Sigmoid colon (tissue), 7 donors: ENCODE measurements around the gene GET4. TPM values are rescaled to one million over a fixed set of nuclear protein-coding genes. Genes with fewer than 3 reads are reported as not detected.
A peak's percentile ranks its signal among the peaks of the same experiment; 100 is the strongest.

Experiments used
- DNase-seq: peaks from one replicate; pipeline ENCODE4 v3.0.0-alpha.2; 2019
- H3K27ac ChIP-seq, 4 donors: fragments of 200-600 bp; sonication (generic); one replicate each; pipeline ENCODE4 v1.5.1; 2016 to 2019; ENCODE audit warnings: mild to moderate bottlenecking in 1 of 4
- H3K27me3 ChIP-seq, 3 donors: fragments of 200-600 bp; sonication (generic); one replicate each; pipeline ENCODE4 v1.5.1; 2019; ENCODE audit warnings: mild to moderate bottlenecking in 1 of 3
- H3K36me3 ChIP-seq, 4 donors: fragments of 200-600 bp; sonication (generic); one replicate each; pipeline ENCODE4 v1.5.1; 2016 to 2019
- H3K4me1 ChIP-seq, 4 donors: fragments of 200-600 bp; sonication (generic); one replicate each; pipeline ENCODE4 v1.5.1; 2017 to 2019
- H3K4me3 ChIP-seq, 4 donors: fragments of 200-600 bp; sonication (generic); one replicate each; pipeline ENCODE4 v1.5.1; 2017 to 2019; ENCODE audit warnings: mild to moderate bottlenecking in 2 of 4, moderate library complexity in 1 of 4
- H3K9me3 ChIP-seq, 4 donors: fragments of 200-600 bp in 3 of 4; sonication (generic) in 3 of 4; one replicate each; pipeline versions ENCODE4 v1.5.1 to v1.6.1; 2013 to 2019
- EP300 ChIP-seq, 4 donors: sonication (generic); formaldehyde crosslinking; IDR thresholded peaks; one replicate each; pipeline ENCODE4 v1.6.1; 2017; ENCODE audit warnings: antibody characterized with exemption in 4 of 4
- POLR2A ChIP-seq, 2 donors: fragments of 450-650 bp; IDR thresholded peaks; one replicate each; pipeline ENCODE4 v1.6.1; 2016; ENCODE audit warnings: antibody characterized with exemption in 2 of 2, mild to moderate bottlenecking in 2 of 2, moderate library complexity in 2 of 2
- POLR2AphosphoS5 ChIP-seq, 4 donors: sonication (generic); formaldehyde crosslinking; IDR thresholded peaks; one replicate each; pipeline ENCODE4 v1.6.1; 2017; ENCODE audit warnings: antibody characterized with exemption in 4 of 4
- WGBS, 2 donors: extraction: QIAGEN DNeasy Blood & Tissue Kit; methylation state at CpG; one replicate each; pipeline ENCODE4 v1.1.7; 2013; 5-methylcytosine and 5-hydroxymethylcytosine counted together
- intact Hi-C: fragments of 100-400 bp; cut with DNase I; formaldehyde crosslinking; loops from one replicate; pipeline ENCODE4 v1.15.1; 2023
- polyA plus RNA-seq, 3 donors: library from polyadenylated mRNA; stranded (reverse); fragments of 200-250 nt; gene quantifications; one replicate each; pipeline ENCODE4 v1.2.3, GENCODE V29; 2013
- total RNA-seq, 4 donors: library from RNA; depleted of rRNA; stranded (reverse); fragments of >200 nt; gene quantifications; one replicate each; pipeline ENCODE4 v1.1.0, GENCODE V29; 2016
- TF ChIP-seq, protein P1 (sequence below), 4 experiments: fragments of 450-650 bp in 3 of 4; fragments of 200-600 bp in 1 of 4; IDR thresholded peaks; one replicate each; pipeline ENCODE4 v1.5.1; 2016 to 2019; ENCODE audit warnings: antibody characterized with exemption in 4 of 4, mild to moderate bottlenecking in 3 of 4, moderate library complexity in 2 of 4
- donor health status: healthy with polysubstance abuse.
- donor health status: Bipolar disorder and iron deficiency.
- donor health status: healthy.

The GET4 gene
- total and polyA plus RNA-seq, 7 donors = 20.3 to 51.4 (median 27.0) TPM

DNA sequence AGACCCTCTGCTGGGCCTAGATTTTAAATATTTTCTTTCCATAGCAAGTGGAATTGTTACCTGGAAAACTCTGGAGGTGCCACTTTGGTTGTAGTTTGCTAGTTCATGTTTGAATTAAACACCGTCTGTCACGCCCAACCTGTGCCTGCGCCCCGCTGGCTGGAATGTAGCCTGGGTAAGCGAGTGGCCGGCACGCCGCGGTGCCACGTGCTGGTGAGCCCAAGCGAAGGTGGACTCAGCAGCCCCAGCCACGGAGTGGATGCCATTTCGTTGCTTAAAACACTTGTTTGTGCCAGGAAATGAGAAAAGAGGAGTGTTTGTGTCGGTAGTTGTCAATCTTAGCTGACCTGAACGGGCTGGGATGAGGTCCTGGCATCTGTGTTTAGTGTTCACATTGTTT is 2.7 kb downstream of the GET4 start:
- 90 to 92% methylated on average over 15 of the region's 15 CpGs for WGBS, 2 donors
- Histone ChIP-seq H3K9me3 (no peaks in the 10 kb centered on the region), H3K36me3 (peaks cover 0 to 7% (median 2%) of the 10 kb centered on the region in 4 donors), H3K4me3 (no peak overlapping the region), H3K4me1 (peaks cover 0 to 79% (median 71%) of the 10 kb centered on the region in 4 donors), H3K27me3 (no peaks in the 10 kb centered on the region), H3K27ac (peak overlapping the region in 2 of 4 donors; percentile 89 to 95)
- no peak for DNase-seq
- intact Hi-C loops = loop anchor here (5.0 to 10.0 kb wide), 3 partner anchors 73 to 554 kb away; partner anchors contain the start of genes ADAP1 and PDGFA
- TF ChIP-seq POLR2A (IDR thresholded peaks at IDR 0.05) = no peak
- TF ChIP-seq, protein P1, sequence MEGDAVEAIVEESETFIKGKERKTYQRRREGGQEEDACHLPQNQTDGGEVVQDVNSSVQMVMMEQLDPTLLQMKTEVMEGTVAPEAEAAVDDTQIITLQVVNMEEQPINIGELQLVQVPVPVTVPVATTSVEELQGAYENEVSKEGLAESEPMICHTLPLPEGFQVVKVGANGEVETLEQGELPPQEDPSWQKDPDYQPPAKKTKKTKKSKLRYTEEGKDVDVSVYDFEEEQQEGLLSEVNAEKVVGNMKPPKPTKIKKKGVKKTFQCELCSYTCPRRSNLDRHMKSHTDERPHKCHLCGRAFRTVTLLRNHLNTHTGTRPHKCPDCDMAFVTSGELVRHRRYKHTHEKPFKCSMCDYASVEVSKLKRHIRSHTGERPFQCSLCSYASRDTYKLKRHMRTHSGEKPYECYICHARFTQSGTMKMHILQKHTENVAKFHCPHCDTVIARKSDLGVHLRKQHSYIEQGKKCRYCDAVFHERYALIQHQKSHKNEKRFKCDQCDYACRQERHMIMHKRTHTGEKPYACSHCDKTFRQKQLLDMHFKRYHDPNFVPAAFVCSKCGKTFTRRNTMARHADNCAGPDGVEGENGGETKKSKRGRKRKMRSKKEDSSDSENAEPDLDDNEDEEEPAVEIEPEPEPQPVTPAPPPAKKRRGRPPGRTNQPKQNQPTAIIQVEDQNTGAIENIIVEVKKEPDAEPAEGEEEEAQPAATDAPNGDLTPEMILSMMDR (IDR thresholded peaks at IDR 0.05) = no peak
- no peak for TF ChIP-seq POLR2AphosphoS5 (IDR thresholded peaks at IDR 0.05)
- no peak for TF ChIP-seq EP300 (IDR thresholded peaks at IDR 0.05)

DNA sequence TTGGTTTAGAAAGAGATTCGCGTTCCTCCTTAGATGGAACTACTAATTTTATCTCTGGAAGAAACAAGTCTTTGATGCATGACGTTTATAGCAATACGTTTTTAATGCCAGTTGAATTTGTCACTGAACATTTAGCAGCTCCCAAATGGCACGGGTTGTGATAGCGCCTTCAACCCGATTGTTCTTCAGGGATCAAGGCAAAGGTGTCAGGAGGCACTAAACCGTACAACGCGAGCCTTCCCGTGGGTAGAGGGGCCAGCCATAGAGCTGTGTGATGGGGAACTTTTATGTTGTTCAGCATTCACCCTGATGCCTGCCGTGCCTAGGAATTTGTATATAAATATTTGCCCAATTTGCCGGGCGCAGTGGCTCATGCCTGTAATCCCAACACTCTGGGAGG is 3.4 kb downstream of the GET4 start:
- H3K4me1 ChIP-seq = peaks cover 0 to 78% (median 70%) of the 10 kb centered on the region in 4 donors
- intact Hi-C loops = loop anchor here (5.0 to 10.0 kb wide), 3 partner anchors 73 to 555 kb away; partner anchors contain the start of genes ADAP1 and PDGFA
- no peak overlapping the region for H3K4me3 ChIP-seq
- no peaks in the 10 kb centered on the region for H3K9me3 ChIP-seq
- 85% methylated on average over 14 of the region's 14 CpGs for WGBS, 2 donors
- DNase-seq = no peak
- H3K36me3 ChIP-seq = peaks cover 0 to 7% (median 2%) of the 10 kb centered on the region in 4 donors
- peak in 1 of 4 donors; percentile 9 for TF ChIP-seq POLR2AphosphoS5 (IDR thresholded peaks at IDR 0.05)
- no peak for TF ChIP-seq EP300 (IDR thresholded peaks at IDR 0.05)
- TF ChIP-seq POLR2A (IDR thresholded peaks at IDR 0.05) = no peak
- no peaks in the 10 kb centered on the region for H3K27me3 ChIP-seq
- peak overlapping the region in 3 of 4 donors; percentile 35 to 95 (median 89) for H3K27ac ChIP-seq

DNA sequence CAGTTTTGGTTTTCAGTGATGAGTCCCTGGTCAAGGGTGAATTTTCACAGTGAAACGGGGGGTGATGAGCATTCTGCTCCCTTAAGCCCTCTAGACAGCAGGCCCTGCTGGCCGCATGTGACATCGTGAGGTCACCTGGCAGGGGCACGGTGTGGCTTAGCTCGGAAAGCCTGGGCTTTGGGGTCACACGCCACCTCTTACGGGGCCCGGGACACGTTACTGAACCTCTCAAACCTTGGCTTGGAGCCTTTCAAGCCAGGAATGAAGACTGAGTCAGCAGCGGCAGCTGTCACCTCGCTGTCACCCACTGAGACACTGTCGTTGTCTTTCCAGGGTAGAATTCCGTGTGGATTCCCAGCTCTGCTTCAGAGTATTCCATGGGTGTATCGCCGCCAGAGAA is 4.1 kb downstream of the GET4 start:
- Histone ChIP-seq H3K27ac (peak overlapping the region in 3 of 4 donors; percentile 35 to 95 (median 89)), H3K36me3 (peaks cover 0 to 7% (median 2%) of the 10 kb centered on the region in 4 donors), H3K27me3 (no peaks in the 10 kb centered on the region), H3K4me3 (no peak overlapping the region), H3K4me1 (peaks cover 0 to 72% (median 67%) of the 10 kb centered on the region in 4 donors), H3K9me3 (no peaks in the 10 kb centered on the region)
- WGBS, 2 donors = 90 to 91% methylated on average over 15 of the region's 15 CpGs
- TF ChIP-seq, protein P1 (IDR thresholded peaks at IDR 0.05) = no peak
- TF ChIP-seq EP300 (IDR thresholded peaks at IDR 0.05) = no peak
- TF ChIP-seq POLR2A (IDR thresholded peaks at IDR 0.05) = no peak
- intact Hi-C loops = no loop called here
- no peak for DNase-seq

DNA sequence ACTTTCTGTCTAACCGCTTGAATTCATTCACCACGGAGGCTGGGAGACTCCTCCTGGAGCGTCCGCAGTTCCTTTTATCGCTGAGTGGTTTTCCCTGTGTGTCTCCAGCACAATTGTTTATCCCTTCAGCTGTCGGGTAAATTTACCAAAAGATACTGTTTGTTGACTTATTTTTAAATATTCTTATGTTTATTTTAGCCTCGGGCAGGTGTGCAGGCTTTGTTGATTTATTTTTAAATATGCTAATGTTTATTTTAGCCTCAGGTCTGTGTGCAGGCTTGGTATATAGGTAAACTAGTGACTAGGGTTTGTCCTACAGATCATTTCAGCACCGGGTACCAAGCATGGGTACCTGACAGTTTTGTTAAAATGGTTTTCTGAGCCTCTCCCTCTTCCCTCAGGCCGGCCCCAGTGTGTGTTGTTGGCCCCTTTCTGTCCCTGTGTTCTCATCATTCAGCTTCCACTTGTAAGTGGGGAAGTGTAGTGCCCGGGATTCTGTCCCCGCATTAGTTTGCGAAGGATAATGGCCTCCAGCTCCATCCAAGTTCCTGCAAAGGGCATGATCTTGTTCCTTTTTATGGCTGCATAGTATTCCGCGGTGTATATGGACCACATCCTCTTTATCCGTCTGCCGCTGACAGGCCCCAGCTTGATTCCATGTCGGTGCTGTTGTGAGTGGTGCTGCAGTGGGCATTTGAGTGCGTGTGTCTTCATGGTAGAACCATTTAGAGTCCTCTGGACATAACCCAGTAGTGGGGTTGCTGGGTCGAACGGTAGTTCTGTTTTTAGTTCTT is 5.3 kb downstream of the GET4 start:
- 91 to 93% methylated on average over 20 of the region's 20 CpGs for WGBS, 2 donors
- TF ChIP-seq EP300 (IDR thresholded peaks at IDR 0.05) (no peak), POLR2A (IDR thresholded peaks at IDR 0.05) (no peak), POLR2AphosphoS5 (IDR thresholded peaks at IDR 0.05) (no peak)
- TF ChIP-seq, protein P1 (IDR thresholded peaks at IDR 0.05) = no peak
- no peaks in the 10 kb centered on the region for H3K9me3 ChIP-seq
- no peak overlapping the region for H3K27ac ChIP-seq
- H3K4me1 ChIP-seq = peaks cover 0 to 73% (median 61%) of the 10 kb centered on the region in 4 donors
- peaks cover 3 to 16% (median 5%) of the 10 kb centered on the region in 4 donors for H3K36me3 ChIP-seq
- intact Hi-C loops = no loop called here
- DNase-seq = peak; percentile 21
- no peak overlapping the region for H3K4me3 ChIP-seq
- H3K27me3 ChIP-seq = no peaks in the 10 kb centered on the region

DNA sequence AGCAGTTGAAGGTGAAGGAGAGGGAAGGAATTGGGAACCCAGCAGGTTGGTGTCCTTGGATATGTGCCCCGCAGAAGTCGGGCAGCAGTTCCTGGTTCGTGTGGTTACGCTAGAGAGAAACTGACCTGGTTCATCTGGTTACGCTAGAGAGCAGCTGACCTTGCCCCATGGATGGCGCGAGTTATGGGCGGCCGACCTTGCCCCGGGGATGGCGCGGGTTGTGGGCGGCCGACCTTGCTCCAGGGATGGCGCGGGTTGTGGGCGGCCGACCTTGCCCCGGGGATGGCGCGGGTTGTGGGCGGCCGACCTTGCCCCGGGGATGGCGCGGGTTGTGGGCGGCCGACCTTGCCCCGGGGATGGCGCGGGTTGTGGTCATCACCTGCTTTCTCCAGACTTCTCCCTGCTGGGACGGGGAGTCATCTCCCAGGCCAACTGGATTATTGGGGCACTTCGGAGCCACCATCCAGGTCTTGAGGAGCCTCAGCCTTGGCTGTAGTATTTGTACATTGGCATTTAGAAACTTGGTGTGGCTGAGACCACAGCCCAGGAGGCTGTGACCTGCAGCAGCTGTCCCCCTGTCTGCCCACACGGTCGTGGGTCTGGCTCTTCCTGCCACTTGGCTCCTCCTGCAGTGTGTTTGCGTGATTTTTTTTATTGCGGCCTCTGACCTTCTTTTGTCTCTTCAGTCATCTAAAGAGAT is 6.1 kb downstream of the GET4 start:
- Histone ChIP-seq H3K27ac (peak overlapping the region in 3 of 4 donors; percentile 36 to 43 (median 43)), H3K9me3 (no peaks in the 10 kb centered on the region), H3K36me3 (peaks cover 11 to 25% (median 13%) of the 10 kb centered on the region in 4 donors), H3K4me1 (peaks cover 0 to 72% (median 58%) of the 10 kb centered on the region in 4 donors), H3K27me3 (no peaks in the 10 kb centered on the region), H3K4me3 (no peak overlapping the region)
- WGBS, 2 donors = 92% methylated on average over 37 of the region's 37 CpGs
- intact Hi-C loops = no loop called here
- no peak for TF ChIP-seq EP300 (IDR thresholded peaks at IDR 0.05)
- TF ChIP-seq POLR2A (IDR thresholded peaks at IDR 0.05) = no peak
- no peak for TF ChIP-seq POLR2AphosphoS5 (IDR thresholded peaks at IDR 0.05)
- TF ChIP-seq, protein P1 (IDR thresholded peaks at IDR 0.05) = no peak
- DNase-seq = peak; percentile 57
